NCI-H2081 (cell line): ENCODE data around the gene BPNT1.
A peak's percentile ranks its signal among the peaks of the same experiment; 100 is the strongest.
"Not testable (repeated sequence)": the region's sequence is repeated elsewhere in the genome, so short reads cannot be mapped to it uniquely, and the experiment has no call there.

Experiments
- DNase-seq, 2 experiments: peaks; one replicate each; lab custom pipeline; 2025; lab: John Stamatoyannopoulos, UW

Gene BPNT1

DNA sequence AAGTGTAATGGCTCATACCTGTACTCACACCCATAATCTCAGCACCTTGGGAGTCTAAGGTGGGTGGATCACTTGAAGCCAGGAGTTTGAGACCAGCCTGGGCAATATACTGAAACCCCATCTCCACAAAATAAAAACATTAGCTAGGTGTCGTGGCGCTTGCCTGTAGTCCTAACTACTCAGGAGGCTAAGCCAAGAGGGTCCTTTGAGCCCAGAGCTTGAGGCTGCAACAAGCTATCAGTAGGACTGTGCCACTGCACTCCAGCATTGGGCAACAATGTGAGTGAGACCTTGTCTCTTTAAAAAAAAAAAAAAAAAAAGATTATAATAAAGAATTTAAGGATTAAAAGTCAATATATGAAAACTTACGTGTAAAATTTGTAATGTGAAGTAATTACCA, 11.7 kb downstream of the BPNT1 start:
- DNase-seq: no peak

GRCh38 chr1:220076861-220077762, 12.5 kb downstream of the BPNT1 start:
- no peak for DNase-seq

DNA sequence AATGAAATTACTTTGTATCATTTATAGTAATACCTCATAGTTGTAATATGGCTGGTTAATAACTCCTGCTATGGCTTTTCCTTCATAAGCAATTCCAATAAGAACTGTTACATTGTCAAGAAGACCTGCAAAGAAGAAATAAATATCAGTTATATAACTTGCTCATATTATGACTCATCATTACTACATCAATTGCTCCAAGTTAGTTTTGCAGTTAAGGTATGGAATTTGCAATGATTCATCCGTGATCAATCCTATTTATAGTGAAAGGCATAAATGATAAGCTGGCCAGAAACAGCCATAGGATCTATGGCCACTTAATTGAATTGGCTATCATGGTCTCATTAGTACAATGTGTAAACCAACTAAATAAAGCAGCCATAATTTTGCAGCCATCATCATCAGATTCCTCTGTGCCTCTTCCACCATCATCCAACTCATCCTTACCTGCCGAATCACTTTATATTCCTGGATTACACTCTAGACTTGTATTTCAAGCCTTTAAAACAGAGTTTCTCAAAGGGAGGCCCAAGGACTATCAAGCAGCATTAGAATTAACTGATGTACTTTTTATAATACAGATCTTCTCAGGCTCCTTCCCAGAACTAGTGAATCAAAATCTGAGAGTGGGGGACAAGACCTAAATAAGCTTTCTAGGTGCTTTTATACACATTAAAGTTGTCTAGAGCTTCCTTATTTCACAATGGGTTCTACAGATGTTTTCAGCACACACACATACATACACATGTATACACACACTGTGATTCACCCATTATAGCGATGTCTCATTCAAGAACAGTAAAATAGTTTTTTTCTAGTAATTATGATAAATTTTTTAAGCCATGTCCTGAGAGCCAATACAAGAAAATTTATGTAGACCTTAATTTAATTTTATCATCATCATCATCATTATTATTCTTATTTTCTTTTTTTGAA, 22.1 kb downstream of the BPNT1 start:
- DNase-seq: no peak

GRCh38 chr1:220062629-220063028, 27.0 kb downstream of the BPNT1 start:
- DNase-seq: no peak

- DNase-seq: no peak
These were observed 28.7 kb downstream of the BPNT1 start for GRCh38 chr1:220060876-220061275.

DNA sequence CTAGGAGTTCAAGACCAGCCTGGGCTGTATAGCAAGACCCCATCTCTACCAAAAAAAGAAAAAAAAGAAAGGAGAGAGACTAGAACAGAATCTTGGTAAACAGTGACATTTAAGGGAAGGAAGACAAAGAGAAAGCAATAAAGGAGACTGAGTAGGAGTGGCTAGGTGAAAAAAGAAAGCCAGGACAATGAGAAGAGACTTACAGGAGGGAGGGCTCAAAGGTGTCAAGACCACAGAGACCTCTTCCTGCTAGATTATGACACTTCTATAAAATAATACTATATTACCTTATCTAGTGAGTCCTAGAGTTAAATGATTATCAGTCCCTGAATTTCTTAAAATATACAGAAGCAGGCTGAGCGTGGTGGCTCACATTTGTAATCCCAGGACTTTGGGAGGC, 33.2 kb downstream of the BPNT1 start:
- no peak for DNase-seq

GRCh38 chr1:220046052-220046930, 43.3 kb downstream of the BPNT1 start, which contains the start of gene EPRS1:
Gene EPRS1, minus strand, starts transcription at chr1:220046505. Its CDS starts 117 bp downstream, at chr1:220046388.
- DNase-seq: peak; percentile 97 to 99

DNA sequence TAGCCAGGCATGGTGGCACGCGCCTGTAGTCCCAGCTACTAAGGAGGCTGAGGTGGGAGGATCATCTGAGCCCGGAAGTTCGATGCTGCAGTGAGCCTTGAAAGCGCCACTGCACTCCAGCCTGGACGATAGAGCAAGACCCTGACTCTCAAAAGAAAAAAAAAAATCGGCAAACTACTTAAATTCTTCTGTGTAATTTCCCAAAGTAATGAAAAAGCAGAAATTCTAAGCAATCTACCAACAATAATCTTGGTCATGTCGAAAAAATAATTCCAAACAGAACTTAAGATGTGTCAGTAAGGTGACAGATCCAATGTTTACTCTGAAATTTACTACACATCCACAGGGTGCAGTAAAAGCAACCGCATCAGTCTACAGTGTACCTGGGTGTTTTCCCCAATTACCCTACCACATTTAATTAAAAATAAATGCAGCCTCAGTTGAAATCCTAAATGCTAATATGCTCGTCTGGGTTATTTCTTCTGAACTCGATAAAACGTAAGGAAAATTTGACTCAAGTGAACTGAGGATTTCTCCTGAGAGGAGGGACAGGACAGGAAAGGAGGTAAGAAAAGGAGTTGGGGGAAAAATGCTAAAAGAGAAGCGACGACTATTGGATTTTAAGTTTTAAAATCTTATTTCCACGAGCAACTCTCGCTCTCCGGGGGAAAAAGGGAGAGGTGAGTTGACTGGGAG, 44.1 kb downstream of the BPNT1 start:
- peak in 1 of 2 experiments; percentile 25 for DNase-seq

DNA sequence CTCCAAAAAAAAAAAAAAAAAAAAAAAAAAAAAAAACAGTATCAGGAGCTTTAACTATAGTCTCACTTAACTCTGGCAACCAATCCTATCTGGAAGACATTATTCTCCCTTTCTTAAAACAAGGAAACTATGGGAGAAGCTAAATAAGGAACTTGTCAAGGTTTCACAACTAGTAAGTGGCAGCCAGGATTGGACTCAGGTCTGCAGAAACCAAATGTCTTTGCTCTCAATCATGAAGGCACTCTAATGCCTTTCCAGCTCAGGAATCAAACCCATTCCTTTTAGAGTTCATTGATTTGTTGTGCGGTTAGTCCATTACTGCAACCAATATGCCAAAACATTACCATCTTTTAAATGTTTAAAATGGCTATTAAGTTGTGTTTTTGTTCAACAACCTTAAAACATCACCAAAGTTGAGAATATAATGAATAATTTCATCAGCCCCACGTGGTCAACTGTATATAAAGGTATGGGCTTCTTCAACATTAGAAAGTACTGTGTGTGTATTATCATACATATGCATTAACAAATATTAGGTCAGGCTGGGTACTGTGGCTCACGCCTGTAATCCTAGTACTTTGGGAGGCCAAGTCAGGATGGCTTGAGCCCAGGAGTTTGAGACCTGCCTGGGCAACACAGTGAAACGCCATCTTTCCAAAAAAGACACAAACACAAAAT, 44.8 kb downstream of the BPNT1 start:
- DNase-seq: no peak

DNA sequence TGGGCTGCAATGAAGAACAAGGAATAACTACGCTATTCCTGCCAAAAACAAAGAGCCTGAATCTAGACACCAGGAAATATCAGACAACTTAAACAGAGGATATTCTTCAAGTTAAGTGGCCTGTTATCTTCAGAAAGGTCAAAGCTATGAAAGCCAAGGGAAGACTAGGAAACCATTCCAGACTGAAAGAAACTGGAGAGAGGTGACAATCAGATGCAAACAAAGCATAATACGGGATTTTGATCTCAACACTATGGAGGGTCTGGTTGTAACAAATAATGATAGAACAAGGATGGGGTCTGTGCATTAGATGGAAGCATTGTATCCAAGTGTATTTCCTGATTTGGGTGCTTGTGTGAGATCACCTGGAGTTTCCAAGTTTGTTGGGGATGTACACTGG, 45.9 kb downstream of the BPNT1 start:
- no peak for DNase-seq

DNA sequence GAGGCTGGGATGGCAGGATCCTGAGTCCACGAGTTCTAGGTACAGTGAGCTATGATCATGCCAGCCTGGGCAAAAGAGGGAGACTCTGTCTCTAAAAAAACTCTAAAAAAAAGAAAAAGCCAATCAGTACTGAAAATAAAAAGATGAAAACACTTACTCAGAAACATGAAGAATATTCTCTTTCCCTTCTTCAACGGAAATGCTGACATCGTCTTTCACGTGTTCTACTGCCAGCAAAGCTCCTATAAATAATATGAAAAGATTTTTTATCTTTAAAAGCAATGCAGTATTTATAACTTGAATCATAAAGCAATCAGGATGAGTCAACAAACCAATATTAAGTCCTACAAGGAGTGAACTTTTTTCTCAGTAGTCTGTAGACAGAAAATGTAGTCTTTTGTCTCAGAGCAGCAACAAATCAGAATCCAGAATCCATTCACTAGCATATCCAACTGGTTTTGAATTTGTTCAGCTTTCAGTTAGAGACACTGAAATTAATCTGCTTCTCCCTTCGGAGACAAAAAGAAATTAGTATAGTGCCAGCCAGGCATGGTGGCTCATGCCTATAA, 49.5 kb downstream of the BPNT1 start:
- no peak for DNase-seq

DNA sequence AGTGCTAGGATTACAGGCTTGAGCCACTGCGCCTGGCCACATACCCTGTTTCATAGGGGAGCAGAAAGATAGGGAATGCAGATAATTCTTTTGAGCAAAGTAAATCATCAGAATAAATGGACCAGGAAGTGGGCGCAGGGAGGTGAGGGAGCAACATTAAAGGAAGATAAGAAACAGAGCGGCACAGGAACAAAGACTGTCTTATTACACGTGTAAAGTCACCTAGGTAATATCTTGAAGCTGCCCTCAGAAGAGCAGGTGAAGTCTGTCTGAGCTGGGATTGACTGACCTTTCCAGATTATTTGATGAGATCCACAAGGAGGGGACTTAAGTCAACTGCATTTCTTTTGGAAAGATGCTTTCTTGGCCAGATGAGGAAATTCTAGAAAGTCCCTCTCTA, 50.9 kb downstream of the BPNT1 start:
- DNase-seq: no peak

- not testable (repeated sequence) for DNase-seq
These were observed 51.8 kb downstream of the BPNT1 start for GRCh38 chr1:220037810-220038209.

- no peak for DNase-seq
These were observed 56.7 kb downstream of the BPNT1 start for GRCh38 chr1:220032911-220033310.

- DNase-seq: no peak
These were observed 58.3 kb downstream of the BPNT1 start for GRCh38 chr1:220031287-220031686.

DNA sequence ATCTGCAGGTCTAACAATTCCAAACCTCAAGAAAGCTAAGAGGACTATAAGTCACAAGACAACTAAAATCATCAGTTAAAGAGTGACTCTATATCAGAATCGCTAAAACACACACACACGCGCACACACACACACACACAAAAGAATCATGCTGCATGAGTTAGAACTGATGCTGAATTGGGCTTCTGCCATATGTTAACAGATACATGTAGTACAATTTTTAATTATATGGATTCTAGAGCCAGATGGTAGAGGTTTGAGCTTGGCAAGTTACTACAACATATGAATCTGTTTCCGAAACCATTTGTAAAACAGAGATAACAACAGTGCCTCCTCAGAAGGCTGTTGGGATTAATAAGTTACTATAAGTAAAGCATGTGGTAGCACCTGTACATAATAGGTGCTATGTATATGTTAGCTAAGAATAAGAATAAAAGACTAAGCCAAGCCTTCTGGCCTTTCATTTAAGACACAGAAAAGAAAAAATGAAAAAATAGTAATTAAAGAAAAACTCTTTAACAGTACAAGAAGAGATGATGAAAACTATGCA, 61.2 kb downstream of the BPNT1 start:
- peak; percentile 26 to 58 for DNase-seq

DNA sequence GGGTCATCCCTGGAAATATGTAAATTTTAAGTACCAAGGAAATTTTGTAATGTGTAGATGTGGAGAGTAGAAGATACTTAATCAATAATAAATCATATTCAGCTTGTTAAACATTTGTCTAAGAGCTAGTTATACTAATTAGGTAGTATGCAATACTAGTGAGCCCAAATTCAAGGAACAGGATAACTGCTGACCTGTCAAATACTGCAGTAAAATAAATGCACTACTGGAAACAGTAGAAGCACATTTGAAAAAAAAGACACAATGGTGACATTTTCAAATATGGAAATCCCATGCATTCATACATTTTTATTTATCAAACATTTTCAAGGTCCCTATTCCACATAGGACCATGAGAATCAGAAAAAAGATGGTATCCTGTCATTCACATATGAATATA, 70.5 kb downstream of the BPNT1 start:
- no peak for DNase-seq

DNA sequence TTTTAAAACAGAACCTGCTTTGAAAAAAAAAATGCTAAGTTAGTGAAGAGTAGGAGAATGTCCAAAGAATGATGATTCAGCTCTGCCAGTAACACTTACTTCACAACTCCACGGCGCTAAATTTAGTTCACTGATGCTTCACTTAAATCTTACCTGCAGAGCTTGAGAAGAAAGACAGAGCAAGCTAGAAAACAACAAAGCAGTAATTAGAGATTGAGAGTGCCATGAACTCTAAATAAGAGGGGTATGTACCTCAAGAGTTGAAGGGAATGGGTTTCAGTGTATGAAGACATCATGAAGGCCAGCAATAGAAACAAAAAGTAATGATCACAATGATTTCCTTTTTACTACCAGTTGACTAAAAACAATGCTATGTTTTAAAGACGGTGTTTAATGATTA, 76.1 kb downstream of the BPNT1 start:
- DNase-seq: no peak

DNA sequence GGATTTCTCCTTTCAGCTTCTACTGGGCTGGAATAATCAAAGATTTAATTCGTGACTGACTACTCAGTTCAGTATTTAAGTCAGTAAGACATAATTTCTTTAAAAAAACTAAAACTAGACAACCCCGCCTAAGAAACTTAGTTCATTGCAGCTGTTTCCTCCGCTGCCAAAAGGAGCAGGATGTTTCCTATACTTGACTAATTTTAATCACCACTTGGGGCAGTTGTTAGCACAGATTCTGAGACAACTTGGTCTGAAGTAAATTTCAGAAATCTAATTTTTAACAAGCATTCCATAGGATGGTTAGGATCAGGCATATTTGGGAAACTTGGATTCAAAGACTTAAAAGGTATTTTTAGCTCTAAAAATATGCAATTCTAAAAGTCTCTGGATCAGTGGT, 77.3 kb downstream of the BPNT1 start:
- DNase-seq: no peak

DNA sequence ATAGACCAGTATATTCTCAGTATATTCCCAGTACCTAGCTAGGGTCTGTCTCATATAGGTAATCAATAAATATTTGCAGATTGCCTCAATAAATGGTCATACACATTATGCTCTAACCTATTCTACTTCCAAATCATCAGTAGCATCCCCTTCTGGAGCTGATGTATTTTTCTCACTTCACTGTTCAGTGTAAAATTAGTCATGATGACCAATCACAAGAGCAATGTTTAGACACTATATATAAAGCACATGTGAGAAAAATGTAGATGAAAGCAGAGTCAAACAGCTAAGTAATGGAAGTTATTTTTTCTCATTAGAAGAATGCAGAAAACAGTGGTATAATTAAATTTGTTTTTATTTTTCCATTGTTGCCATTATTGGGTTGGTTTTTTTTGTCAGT, 78.0 kb downstream of the BPNT1 start:
- no peak for DNase-seq
